Renal cortex interstitium (tissue), 15 donors: ENCODE results near the gene TMEM138. TPM values are rescaled to one million over a fixed set of nuclear protein-coding genes. Genes with fewer than 3 reads are reported as not detected.
A peak's percentile ranks its signal among the peaks of the same experiment; 100 is the strongest.

Experiments
- DNase-seq, 11 donors: peaks; one replicate each; pipeline ENCODE4 v3.0.0-alpha.2; 2013; ENCODE audit warnings: low read depth in 9 of 11, low spot score in 4 of 11; ENCODE audit errors: extremely low read depth in 1 of 11
- long read RNA-seq, 16 experiments: transcript quantifications; one replicate each; lab custom pipeline, GENCODE V29; 2026
- polyA plus RNA-seq, 3 donors: library from polyadenylated mRNA; unstranded; fragments of 120-200 nt; gene quantifications; one replicate each; pipeline ENCODE4 v1.2.1, GENCODE V29; 2013; ENCODE audit not compliant: insufficient read length in 3 of 3

The TMEM138 gene
- polyA plus RNA-seq: 10 to 100 TPM; 42.0 to 44.9 (median 43.1) TPM
- long read RNA-seq, donor 1, transcript TMEM138-201 (5 exons, 1,848 nt): major isoform, 6 of 9 reads
- long read RNA-seq, donor 1, partial matches to known transcripts: 0 of 9 reads
- long read RNA-seq, donor 1, other reads (novel, unspliced or antisense): 0 of 9 reads
- long read RNA-seq, donor 2, transcript TMEM138-201 (5 exons, 1,848 nt): major isoform, 5 of 6 reads
- long read RNA-seq, donor 2, partial matches to known transcripts: 0 of 6 reads
- long read RNA-seq, donor 2, other reads (novel, unspliced or antisense): 0 of 6 reads
- long read RNA-seq, donor 3, transcript TMEM138-201 (5 exons, 1,848 nt): major isoform, 14 of 19 reads
- long read RNA-seq, donor 3, partial matches to known transcripts: 0 of 19 reads
- long read RNA-seq, donor 3, other reads (novel, unspliced or antisense): 0 of 19 reads
- long read RNA-seq, donor 4, transcript TMEM138-209 (3 exons, 2,839 nt): major isoform, 5 of 15 reads
- long read RNA-seq, donor 4, partial matches to known transcripts: 0 of 15 reads
- long read RNA-seq, donor 4, other reads (novel, unspliced or antisense): 0 of 15 reads
- long read RNA-seq, donor 5: 0 reads
- long read RNA-seq, donor 6, transcript TMEM138-209 (3 exons, 2,839 nt): major isoform, 10 of 17 reads
- long read RNA-seq, donor 6, partial matches to known transcripts: 0 of 17 reads
- long read RNA-seq, donor 6, other reads (novel, unspliced or antisense): 0 of 17 reads
- long read RNA-seq, donor 7, transcript TMEM138-201 (5 exons, 1,848 nt): major isoform, 10 of 13 reads
- long read RNA-seq, donor 7, partial matches to known transcripts: 0 of 13 reads
- long read RNA-seq, donor 7, other reads (novel, unspliced or antisense): 0 of 13 reads
- long read RNA-seq, donor 8, transcript TMEM138-201 (5 exons, 1,848 nt): major isoform, 13 of 25 reads
- long read RNA-seq, donor 8, transcript TMEM138-209 (3 exons, 2,839 nt): minor isoform, 6 of 25 reads
- long read RNA-seq, donor 8, partial matches to known transcripts: 0 of 25 reads
- long read RNA-seq, donor 8, other reads (novel, unspliced or antisense): 0 of 25 reads
- long read RNA-seq, donor 9, transcript TMEM138-201 (5 exons, 1,848 nt): major isoform, 5 of 10 reads
- long read RNA-seq, donor 9, partial matches to known transcripts: 0 of 10 reads
- long read RNA-seq, donor 9, other reads (novel, unspliced or antisense): 0 of 10 reads
- long read RNA-seq, donor 10, transcript TMEM138-201 (5 exons, 1,848 nt): major isoform, 5 of 8 reads
- long read RNA-seq, donor 10, partial matches to known transcripts: 0 of 8 reads
- long read RNA-seq, donor 10, other reads (novel, unspliced or antisense): 0 of 8 reads
- long read RNA-seq, donor 11, partial matches to known transcripts: 0 of 5 reads
- long read RNA-seq, donor 11, other reads (novel, unspliced or antisense): 0 of 5 reads
- long read RNA-seq, donor 12, partial matches to known transcripts: 0 of 5 reads
- long read RNA-seq, donor 12, other reads (novel, unspliced or antisense): 0 of 5 reads
- long read RNA-seq, donor 13: 0 reads
- long read RNA-seq, donor 14, transcript TMEM138-201 (5 exons, 1,848 nt): major isoform, 7 of 8 reads
- long read RNA-seq, donor 14, partial matches to known transcripts: 0 of 8 reads
- long read RNA-seq, donor 14, other reads (novel, unspliced or antisense): 0 of 8 reads
- long read RNA-seq, donor 15, partial matches to known transcripts: 0 of 2 reads
- long read RNA-seq, donor 15, other reads (novel, unspliced or antisense): 0 of 2 reads
- long read RNA-seq, donor 16, transcript TMEM138-201 (5 exons, 1,848 nt): major isoform, 12 of 26 reads
- long read RNA-seq, donor 16, transcript TMEM138-209 (3 exons, 2,839 nt): minor isoform, 8 of 26 reads
- long read RNA-seq, donor 16, transcript TMEM138-210 (2 exons, 611 nt): minor isoform, 5 of 26 reads
- long read RNA-seq, donor 16, partial matches to known transcripts: 0 of 26 reads
- long read RNA-seq, donor 16, other reads (novel, unspliced or antisense): 0 of 26 reads

GRCh38 chr11:61361741-61362541 lies at the start of gene TMEM138, which contains the start of gene CYB561A3:
TMEM138 (plus strand) TSS chr11:61362374; CDS start chr11:61364391, 2,017 bp downstream.
CYB561A3 (minus strand) TSS chr11:61361882; CDS start chr11:61356713, 5,169 bp downstream.
- DNase-seq: peak; percentile 83 to 92 (median 89)

GRCh38 chr11:61315260-61315659 lies 46.9 kb upstream of the TMEM138 start:
- DNase-seq: no peak

GRCh38 chr11:61325649-61326414 lies 36.3 kb upstream of the TMEM138 start:
- DNase-seq: no peak

- no peak for DNase-seq
Observed at GRCh38 chr11:61327669-61328071, 34.5 kb upstream of the TMEM138 start.

DNA sequence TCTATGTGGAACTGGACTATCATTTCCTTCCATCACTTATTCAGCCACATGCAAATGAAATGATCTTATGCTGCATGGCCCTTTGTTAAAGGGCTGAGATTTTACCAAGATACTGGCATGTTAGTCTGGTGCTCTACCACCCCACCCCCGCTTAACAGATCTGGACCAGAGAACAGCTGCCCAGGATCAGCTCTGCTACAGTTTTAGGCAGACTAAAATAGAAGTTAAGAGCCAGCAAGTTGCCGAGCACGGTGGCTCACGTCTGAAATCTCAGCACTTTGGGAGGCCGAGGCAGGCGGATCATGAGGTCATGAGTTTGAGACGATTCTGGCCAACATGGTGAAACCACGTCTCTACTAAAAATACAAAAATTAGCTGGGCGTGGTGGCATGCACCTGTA lies 33.8 kb upstream of the TMEM138 start:
- no peak for DNase-seq

GRCh38 chr11:61329871-61330270 lies 32.3 kb upstream of the TMEM138 start:
- DNase-seq: no peak

GRCh38 chr11:61331651-61332050 lies 30.5 kb upstream of the TMEM138 start:
- DNase-seq: no peak

- no peak for DNase-seq
Observed at GRCh38 chr11:61332281-61332796, 29.8 kb upstream of the TMEM138 start.

GRCh38 chr11:61332797-61333549 lies 29.2 kb upstream of the TMEM138 start, which contains the start of the genes DDB1 and TKFC:
DDB1 (minus strand) TSS chr11:61333105; CDS start chr11:61332968, 137 bp downstream.
TKFC (plus strand) TSS chr11:61333228; CDS start chr11:61334729, 1,501 bp downstream.
- DNase-seq: peak; percentile 80 to 95 (median 91)

DNA sequence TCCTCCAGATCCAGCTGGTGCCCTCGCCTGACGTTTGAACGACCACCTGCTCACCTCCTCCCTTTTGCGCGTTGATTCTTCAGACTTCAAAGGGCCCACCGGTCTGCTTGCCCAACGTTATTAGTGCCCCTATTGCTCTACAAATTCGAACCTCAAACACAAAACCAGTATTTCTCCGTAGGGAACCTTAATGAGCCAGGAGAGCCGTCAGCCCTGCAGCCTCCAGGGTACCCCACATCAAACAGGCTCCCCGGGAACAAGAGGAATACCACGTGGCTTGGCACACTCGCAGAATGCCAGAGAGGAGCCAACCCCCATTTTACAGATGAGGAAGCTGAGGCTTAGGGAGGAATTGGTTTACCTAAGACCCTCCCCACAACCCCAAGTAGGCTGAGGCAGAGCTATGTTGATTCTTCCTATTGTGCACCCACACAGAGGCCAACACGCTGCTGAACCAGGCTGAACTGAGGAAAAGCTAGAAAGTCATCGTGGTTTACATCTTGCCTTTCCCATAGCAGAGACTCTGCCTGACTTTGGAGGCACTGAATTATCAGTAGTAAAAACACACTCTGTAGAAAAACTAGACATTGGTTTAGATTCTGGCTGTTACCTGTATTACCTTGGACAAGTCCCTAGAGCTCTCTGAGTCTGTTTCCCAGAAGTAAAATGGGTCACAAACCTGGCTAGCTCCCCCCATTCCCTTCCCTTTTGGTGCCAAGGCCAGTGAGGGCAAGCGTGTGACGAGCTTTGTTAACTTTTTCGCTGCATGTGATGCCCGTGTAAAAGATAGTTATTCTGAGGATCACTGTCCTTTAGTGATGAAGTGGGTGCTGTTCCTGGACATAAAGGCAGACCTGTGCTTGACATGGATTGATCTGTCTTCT lies 28.4 kb upstream of the TMEM138 start:
- DNase-seq: no peak

DNA sequence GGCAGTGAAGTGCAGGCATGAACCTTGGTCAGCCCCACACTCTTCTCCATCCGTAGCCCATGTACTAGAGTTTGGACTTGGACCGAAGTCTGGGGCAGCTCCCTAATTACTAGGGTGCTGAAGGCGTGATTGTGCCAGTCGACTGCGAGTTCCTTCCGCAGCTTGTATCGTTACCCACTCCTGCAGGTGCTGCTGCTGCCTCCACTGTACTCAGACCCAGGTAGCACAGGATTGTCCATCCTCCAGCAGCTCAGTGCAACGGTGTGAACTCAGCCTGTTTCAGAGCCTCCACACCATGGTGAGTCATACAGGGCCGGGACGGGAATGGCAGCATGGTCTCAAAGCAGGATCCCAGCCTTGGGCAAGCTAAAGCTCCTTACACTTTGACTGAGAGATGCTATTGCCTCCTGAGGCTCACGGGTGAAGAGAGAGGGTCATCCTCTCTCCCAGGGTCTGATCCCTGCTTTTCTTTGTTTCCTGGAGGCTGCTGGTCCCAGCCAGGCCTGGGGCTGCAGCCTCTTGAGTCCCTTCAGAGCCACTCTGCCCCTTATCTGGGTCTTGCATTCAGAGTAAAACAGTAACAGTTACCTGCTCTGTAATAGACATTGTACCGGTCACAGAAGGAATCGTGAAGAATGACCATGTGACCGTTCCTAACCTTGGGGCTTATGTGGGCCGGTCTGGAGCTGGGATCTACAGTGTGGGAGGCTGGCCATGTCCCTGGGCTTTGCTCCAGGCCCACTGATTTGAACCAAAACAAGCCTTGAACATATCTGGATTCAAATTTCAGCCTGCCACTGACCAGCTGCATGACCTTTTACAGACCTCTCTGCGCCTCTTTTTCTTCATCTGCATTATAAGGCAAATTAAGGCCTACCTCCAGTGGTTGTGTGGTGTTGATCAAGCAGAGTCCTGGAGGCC lies 27.5 kb upstream of the TMEM138 start:
- DNase-seq: no peak

DNA sequence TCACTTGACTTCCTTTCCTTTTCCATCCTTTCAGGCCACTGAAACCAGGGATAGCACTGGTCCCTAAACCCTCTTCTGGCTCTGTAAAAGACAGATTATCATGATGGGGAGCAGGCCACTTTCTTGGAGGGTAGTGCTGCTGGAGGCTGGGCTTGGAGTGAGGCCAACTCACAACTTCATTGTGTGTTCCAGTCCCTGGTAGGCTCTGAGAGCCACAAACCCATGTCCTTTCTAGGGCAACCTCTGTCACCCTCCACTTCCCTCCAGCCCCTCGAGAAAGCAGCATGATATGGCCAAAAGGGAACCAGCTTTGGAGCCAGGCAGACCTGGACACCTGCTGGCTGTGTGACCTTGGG lies 26.8 kb upstream of the TMEM138 start:
- no peak for DNase-seq
